Measurements from ENCODE around the gene FOXA3. TPM values are rescaled to one million over a fixed set of nuclear protein-coding genes. Genes with fewer than 3 reads are reported as not detected.

FOXA3 gene
- total RNA-seq, 2 experiments from 2014 or later = 0.40 to 0.62 TPM

GRCh38 chr19:45883881-45884681 is 20.0 kb downstream of the FOXA3 start:
- intact Hi-C loops (cut with DNase I, micrococcal nuclease) = loop anchor here (1.0 to 10.0 kb wide), 4 partner anchors 20 to 1601 kb away; partner anchors contain the start of genes FOXA3 (in 1 of the 2) and KPTN (in 1 of the 2)
- POLR2A ChIA-PET = no interaction called here
- peaks cover 24% of the 10 kb centered on the region for H3K4me1 Mint-ChIP-seq
- H3K9me3 Mint-ChIP-seq (ENCODE audit: low read depth) = no peaks in the 10 kb centered on the region
- H3K4me3 Mint-ChIP-seq = peak overlapping the region; percentile 66
- ATAC-seq (no peak), DNase-seq (no peak)
- peaks cover 3% of the 10 kb centered on the region for H3K36me3 Mint-ChIP-seq (ENCODE audit: low read depth)
- CTCF ChIA-PET = interaction anchor here (0.6 to 8.2 kb wide), 5 partner anchors 10 to 67 kb away, joined by 3 to 84 read pairs (median 4); partner anchors contain the start of genes FOXA3 and SYMPK
- no peak overlapping the region for H3K27ac Mint-ChIP-seq
- H3K27me3 Mint-ChIP-seq = no peaks in the 10 kb centered on the region

- peaks cover 3% of the 10 kb centered on the region for H3K36me3 Mint-ChIP-seq (ENCODE audit: low read depth)
- no peaks in the 10 kb centered on the region for H3K9me3 Mint-ChIP-seq (ENCODE audit: low read depth)
- ChIA-PET CTCF (interaction anchor here (1.2 to 8.2 kb wide), 4 partner anchors 10 to 68 kb away, joined by 4 to 84 read pairs (median 9); partner anchors contain the start of genes FOXA3, MYPOP and SYMPK), POLR2A (interaction anchor here (2.3 to 2.4 kb wide), 2 partner anchors 18 to 21 kb away, joined by 11 to 23 read pairs; partner anchors contain the start of genes FOXA3, MYPOP and SYMPK)
- ATAC-seq = no peak
- peak overlapping the region; percentile 25 for H3K27ac Mint-ChIP-seq
- peak overlapping the region; percentile 85 for H3K4me3 Mint-ChIP-seq
- no peaks in the 10 kb centered on the region for H3K27me3 Mint-ChIP-seq
- intact Hi-C loops (cut with DNase I, micrococcal nuclease) = loop anchor here in 1 of 2 experiments (5.0 to 10.0 kb wide), 3 partner anchors 928 to 1600 kb away; partner anchors contain the start of genes CLPTM1, KPTN and ZC3H4
- peaks cover 24% of the 10 kb centered on the region for H3K4me1 Mint-ChIP-seq
- DNase-seq = no peak
Measured at GRCh38 chr19:45884682-45885555, 20.8 kb downstream of the FOXA3 start.

GRCh38 chr19:45885556-45886426 is 21.7 kb downstream of the FOXA3 start, which contains the start of gene IRF2BP1:
TSS of gene IRF2BP1 (minus strand) at chr19:45886141. CDS start at chr19:45885774, 367 bp downstream.
- ATAC-seq (peak; percentile 60), DNase-seq (peak; percentile 94)
- Mint-ChIP-seq H3K36me3 (ENCODE audit: low read depth) (peaks cover 3% of the 10 kb centered on the region), H3K27me3 (no peaks in the 10 kb centered on the region), H3K9me3 (ENCODE audit: low read depth) (no peaks in the 10 kb centered on the region), H3K27ac (peak within 1 kb of the TSS; percentile 95), H3K4me3 (peak within 1 kb of the TSS; percentile 85), H3K4me1 (peaks cover 24% of the 10 kb centered on the region)
- intact Hi-C loops (cut with DNase I, micrococcal nuclease) = loop anchor here (1.0 to 10.0 kb wide), 17 partner anchors 17 to 1599 kb away; partner anchors contain the start of genes CCDC61 (in 2 of the 2), MYPOP (in 2 of the 2), SYMPK (in 2 of the 2) and CLPTM1 (in 1 of the 2)
- ChIA-PET POLR2A (interaction anchor here (0.6 to 2.4 kb wide), 4 partner anchors 12 to 25 kb away, joined by 3 to 23 read pairs (median 8); partner anchors contain the start of genes FOXA3, MYPOP and SYMPK), CTCF (interaction anchor here (0.7 to 8.2 kb wide), 7 partner anchors 9 to 131 kb away, joined by 3 to 84 read pairs (median 5); partner anchors contain the start of genes FOXA3, MYPOP and SYMPK)

- peak overlapping the region; percentile 95 for H3K27ac Mint-ChIP-seq
- peaks cover 3% of the 10 kb centered on the region for H3K36me3 Mint-ChIP-seq (ENCODE audit: low read depth)
- ATAC-seq (peak; percentile 85), DNase-seq (peak; percentile 96)
- CTCF ChIA-PET = interaction anchor here (0.7 to 8.2 kb wide), 5 partner anchors 9 to 130 kb away, joined by 3 to 84 read pairs (median 5); partner anchors contain the start of genes FOXA3, MYPOP and SYMPK
- POLR2A ChIA-PET = interaction anchor here (0.6 to 2.4 kb wide), 5 partner anchors 12 to 211 kb away, joined by 3 to 23 read pairs (median 4); partner anchors contain the start of genes FOXA3, MYPOP and SYMPK
- H3K4me1 Mint-ChIP-seq = peaks cover 17% of the 10 kb centered on the region
- H3K4me3 Mint-ChIP-seq = peak overlapping the region; percentile 85
- no peaks in the 10 kb centered on the region for H3K27me3 Mint-ChIP-seq
- intact Hi-C loops (cut with DNase I, micrococcal nuclease) = loop anchor here (1.0 to 10.0 kb wide), 17 partner anchors 16 to 1598 kb away; partner anchors contain the start of genes CCDC61 (in 2 of the 2), MYPOP (in 2 of the 2), SYMPK (in 2 of the 2) and CLPTM1 (in 1 of the 2)
- H3K9me3 Mint-ChIP-seq (ENCODE audit: low read depth) = no peaks in the 10 kb centered on the region
Measured at GRCh38 chr19:45886427-45887199, 22.5 kb downstream of the FOXA3 start.

GRCh38 chr19:45887200-45887710 is 23.1 kb downstream of the FOXA3 start:
- peak overlapping the region; percentile 85 for H3K4me3 Mint-ChIP-seq
- H3K9me3 Mint-ChIP-seq (ENCODE audit: low read depth) = no peaks in the 10 kb centered on the region
- H3K4me1 Mint-ChIP-seq = peaks cover 13% of the 10 kb centered on the region
- intact Hi-C loops (cut with DNase I, micrococcal nuclease) = loop anchor here in 1 of 2 experiments (2.0 to 10.0 kb wide), 4 partner anchors 930 to 1598 kb away; partner anchors contain the start of genes CLPTM1, KPTN, TOMM40 and ZC3H4
- no peaks in the 10 kb centered on the region for H3K27me3 Mint-ChIP-seq
- ChIA-PET CTCF (interaction anchor here (0.5 to 8.2 kb wide), 3 partner anchors 23 to 146 kb away, joined by 3 to 84 read pairs (median 5); partner anchors contain the start of genes FOXA3 and SYMPK), POLR2A (interaction anchor here (2.3 kb wide), 1 partner anchor 16 kb away, joined by 11 read pairs; the partner anchor contains the start of gene MYPOP)
- peak overlapping the region; percentile 95 for H3K27ac Mint-ChIP-seq
- DNase-seq (no peak), ATAC-seq (no peak)
- peaks cover 3% of the 10 kb centered on the region for H3K36me3 Mint-ChIP-seq (ENCODE audit: low read depth)

GRCh38 chr19:45889210-45889885 is 25.2 kb downstream of the FOXA3 start:
- Mint-ChIP-seq H3K27me3 (no peaks in the 10 kb centered on the region), H3K4me1 (peaks cover 7% of the 10 kb centered on the region), H3K9me3 (ENCODE audit: low read depth) (no peaks in the 10 kb centered on the region), H3K36me3 (ENCODE audit: low read depth) (no peaks in the 10 kb centered on the region), H3K4me3 (no peak overlapping the region), H3K27ac (no peak overlapping the region)
- no peak for ATAC-seq
- ChIA-PET CTCF (no interaction called here), POLR2A (no interaction called here)
- intact Hi-C loops (cut with DNase I, micrococcal nuclease) = loop anchor here in 1 of 2 experiments (5.0 to 10.0 kb wide), 3 partner anchors 932 to 1595 kb away; partner anchors contain the start of genes CLPTM1, KPTN and ZC3H4
- no peak for DNase-seq

- H3K9me3 Mint-ChIP-seq (ENCODE audit: low read depth) = no peaks in the 10 kb centered on the region
- no peaks in the 10 kb centered on the region for H3K27me3 Mint-ChIP-seq
- CTCF ChIA-PET = interaction anchor here (1.2 kb wide), 1 partner anchor 26 kb away, joined by 3 read pairs; no protein-coding TSS in a partner anchor
- no peaks in the 10 kb centered on the region for H3K36me3 Mint-ChIP-seq (ENCODE audit: low read depth)
- ATAC-seq (no peak), DNase-seq (no peak)
- H3K27ac Mint-ChIP-seq = no peak overlapping the region
- H3K4me1 Mint-ChIP-seq = peaks cover 5% of the 10 kb centered on the region
- H3K4me3 Mint-ChIP-seq = no peak overlapping the region
- POLR2A ChIA-PET = interaction anchor here (0.6 kb wide), 1 partner anchor 946 kb away, joined by 3 read pairs; no protein-coding TSS in a partner anchor
- intact Hi-C loops (cut with DNase I, micrococcal nuclease) = loop anchor here in 1 of 2 experiments (2.0 kb wide), 1 partner anchor 28 kb away; no protein-coding TSS in a partner anchor
Measured at GRCh38 chr19:45890877-45891276, 26.8 kb downstream of the FOXA3 start.

- Mint-ChIP-seq H3K27me3 (no peaks in the 10 kb centered on the region), H3K9me3 (ENCODE audit: low read depth) (no peaks in the 10 kb centered on the region), H3K36me3 (ENCODE audit: low read depth) (peaks cover 5% of the 10 kb centered on the region), H3K27ac (no peak overlapping the region), H3K4me1 (peaks cover 9% of the 10 kb centered on the region), H3K4me3 (no peak overlapping the region)
- ChIA-PET CTCF (interaction anchor here (0.6 to 1.8 kb wide), 2 partner anchors 9 to 13 kb away, joined by 3 to 7 read pairs; no protein-coding TSS in a partner anchor), POLR2A (no interaction called here)
- intact Hi-C loops (cut with DNase I, micrococcal nuclease) = no loop called here
- ATAC-seq = no peak
- no peak for DNase-seq
Measured at GRCh38 chr19:45895519-45895972, 31.4 kb downstream of the FOXA3 start.
